ENCODE measurements around the gene BHLHE40.

GRCh38 chr3:4938281-4938982 is 40.8 kb upstream of the BHLHE40 start:
- TF ChIP-seq MAX (IDR thresholded peaks at IDR 0.05) (no peak), TEAD4 (IDR thresholded peaks at IDR 0.05) (no peak), EP300 (IDR thresholded peaks at IDR 0.05; ENCODE audit: borderline replicate concordance) (no peak), FOXM1 (IDR thresholded peaks at IDR 0.05; ENCODE audit: borderline replicate concordance, low read depth) (no peak), YY1 (IDR thresholded peaks at IDR 0.05; ENCODE audit: low read depth) (no peak), RAD21 (IDR thresholded peaks at IDR 0.05; ENCODE audit: low read depth) (no peak), TCF12 (IDR thresholded peaks at IDR 0.05; ENCODE audit: low read depth) (no peak)

All from Ishikawa (cell line).